SK-MEL-5 (cell line): Measurements from ENCODE around the gene PPP2CA. TPM values are rescaled to one million over a fixed set of nuclear protein-coding genes. Genes with fewer than 3 reads are reported as not detected.
A peak's percentile ranks its signal among the peaks of the same experiment; 100 is the strongest.
"Not testable (repeated sequence)": the region's sequence is repeated elsewhere in the genome, so short reads cannot be mapped to it uniquely, and the experiment has no call there.

Source experiments
- DNase-seq: peaks from one replicate; pipeline ENCODE4 v3.0.0-alpha.2; 2016; ENCODE audit warnings: low read depth, low spot score
- in situ Hi-C: cut with HindIII; loops from 2 replicates; pipeline ENCODE4 v1.10.0; 2016; ENCODE audit warnings: low sequenced_read_pairs, high pct_unique_total_duplicates, low pct_unique_long_range_greater_than_20kb
- total RNA-seq: library from RNA; depleted of rRNA; stranded (reverse); fragments of >200 nt; shearing (Covaris generic); gene quantifications from 2 replicates; pipeline ENCODE4 v1.2.3, GENCODE V29; 2014

Gene PPP2CA
- total RNA-seq, 1 experiment from 2014 or later: 123 TPM

GRCh38 chr5:134215757-134216156, 10.1 kb downstream of the PPP2CA start:
- in situ Hi-C loops: no loop called here

GRCh38 chr5:134211263-134212031, 14.4 kb downstream of the PPP2CA start:
- in situ Hi-C loops, DNase-seq: not testable (repeated sequence)

More at GRCh38 chr5:134215757-134216156, 10.1 kb downstream of the PPP2CA start:
- DNase-seq: no peak

- in situ Hi-C loops: no loop called here
- no peak for DNase-seq
Observed at GRCh38 chr5:134209477-134210245, 16.2 kb downstream of the PPP2CA start.

GRCh38 chr5:134207696-134208095, 18.2 kb downstream of the PPP2CA start:
- DNase-seq: no peak
- in situ Hi-C loops: no loop called here

- no peak for DNase-seq
- in situ Hi-C loops: no loop called here
Observed at GRCh38 chr5:134206627-134207160, 19.2 kb downstream of the PPP2CA start.

GRCh38 chr5:134204575-134204974, 21.3 kb downstream of the PPP2CA start:
- DNase-seq: no peak
- in situ Hi-C loops: no loop called here

- in situ Hi-C loops: no loop called here
- no peak for DNase-seq
Observed at GRCh38 chr5:134203630-134204029, 22.2 kb downstream of the PPP2CA start.

GRCh38 chr5:134195666-134196065, 30.2 kb downstream of the PPP2CA start:
- DNase-seq: no peak
- in situ Hi-C loops: no loop called here

- in situ Hi-C loops: no loop called here
- no peak for DNase-seq
Observed at GRCh38 chr5:134189031-134189430, 36.8 kb downstream of the PPP2CA start.

- in situ Hi-C loops: no loop called here
- no peak for DNase-seq
Observed at GRCh38 chr5:134188092-134188491, 37.8 kb downstream of the PPP2CA start.

- in situ Hi-C loops: no loop called here
- DNase-seq: peak; percentile 79
Observed at GRCh38 chr5:134184155-134185135, 41.4 kb downstream of the PPP2CA start.

- in situ Hi-C loops: no loop called here
Observed at GRCh38 chr5:134183481-134183880, 42.4 kb downstream of the PPP2CA start.

GRCh38 chr5:134178096-134178419, 47.8 kb downstream of the PPP2CA start:
- DNase-seq: no peak
- in situ Hi-C loops: no loop called here

More at GRCh38 chr5:134183481-134183880, 42.4 kb downstream of the PPP2CA start:
- no peak for DNase-seq

- in situ Hi-C loops: no loop called here
Observed at GRCh38 chr5:134177369-134178095, 48.3 kb downstream of the PPP2CA start.

GRCh38 chr5:134176511-134177368, 49.1 kb downstream of the PPP2CA start, which contains the start of gene SKP1:
SKP1 (minus strand) TSS chr5:134176950; CDS start chr5:134174022, 2,928 bp downstream.
- peak; percentile 82 for DNase-seq
- in situ Hi-C loops: no loop called here

More at GRCh38 chr5:134177369-134178095, 48.3 kb downstream of the PPP2CA start:
- DNase-seq: no peak

- peak; percentile 22 for DNase-seq
- in situ Hi-C loops: no loop called here
Observed at GRCh38 chr5:134175921-134176510, 49.9 kb downstream of the PPP2CA start.
